Activated CD4-positive, alpha-beta T cell treated with anti-CD3 and anti-CD28 coated beads, Interleukin-2, amount 50 U/mL, for 24 hours (primary cell): ENCODE results near the gene NASP.

ENCODE experiments used
- DNase-seq, 2 donors: peaks; one replicate each; pipeline ENCODE4 v3.0.0-alpha.2; 2020; ENCODE audit warnings: low read depth in 1 of 2, low spot score in 1 of 2

NASP gene

GRCh38 chr1:45666836-45667235 is 83.0 kb downstream of the NASP start:
- DNase-seq: no peak

- DNase-seq: no peak
These were observed 83.7 kb downstream of the NASP start for GRCh38 chr1:45667321-45668111.
